Liver (tissue), 9 donors: ENCODE data around the gene RRM2. TPM values are rescaled to one million over a fixed set of nuclear protein-coding genes. Genes with fewer than 3 reads are reported as not detected.

Experiments
- DNase-seq: peaks from one replicate; pipeline ENCODE4 v3.0.0-alpha.2; 2017; ENCODE audit warnings: low spot score
- H3K27ac ChIP-seq, 2 donors: one replicate each; pipeline ENCODE4 v1.7.0; 2013; ENCODE audit warnings: inconsistent platforms in 2 of 2, low read length in 2 of 2, control low read depth in 1 of 2, low read depth in 1 of 2, mild to moderate bottlenecking in 1 of 2
- H3K27me3 ChIP-seq, 4 donors: one replicate each; pipeline versions ENCODE4 v1.6.1 to v1.7.0; 2013; ENCODE audit warnings: low read length in 3 of 4, inconsistent platforms in 1 of 4, mild to moderate bottlenecking in 1 of 4, moderate library complexity in 1 of 4; ENCODE audit not compliant: control insufficient read depth in 4 of 4, insufficient read depth in 4 of 4
- H3K36me3 ChIP-seq, 4 donors: one replicate each; pipeline versions ENCODE4 v1.6.1 to v1.7.0; 2013; ENCODE audit warnings: low read length in 3 of 4, mild to moderate bottlenecking in 3 of 4, low read depth in 1 of 4, moderate library complexity in 1 of 4; ENCODE audit not compliant: control insufficient read depth in 4 of 4, insufficient read depth in 3 of 4
- H3K4me1 ChIP-seq, 4 donors: one replicate each; pipeline versions ENCODE4 v1.6.1 to v1.7.0; 2013; ENCODE audit warnings: low read length in 3 of 4, mild to moderate bottlenecking in 3 of 4, moderate library complexity in 1 of 4; ENCODE audit not compliant: control insufficient read depth in 4 of 4, insufficient read depth in 4 of 4
- H3K4me3 ChIP-seq, 3 donors: one replicate each; pipeline versions ENCODE4 v1.6.1 to v1.7.0; 2013; ENCODE audit warnings: low read length in 3 of 3, control low read depth in 1 of 3, low read depth in 1 of 3, mild to moderate bottlenecking in 1 of 3
- H3K9ac ChIP-seq, 2 donors: one replicate each; pipeline ENCODE4 v1.7.0; 2013; ENCODE audit warnings: low read length in 2 of 2, mild to moderate bottlenecking in 2 of 2, moderate library complexity in 2 of 2, control low read depth in 1 of 2, low read depth in 1 of 2
- H3K9me3 ChIP-seq, 4 donors: one replicate each; pipeline versions ENCODE4 v1.6.1 to v1.7.0; 2013; ENCODE audit warnings: low read length in 3 of 4; ENCODE audit not compliant: control insufficient read depth in 4 of 4
- ATF3 ChIP-seq: IDR thresholded peaks from 2 replicates; pipeline ENCODE4 v1.6.1; 2016; ENCODE audit warnings: antibody characterized with exemption
- CTCF ChIP-seq: fragments of 150-350 bp; IDR thresholded peaks from 2 replicates; pipeline ENCODE4 v1.5.1; 2017; ENCODE audit warnings: improper control_type of control experiment, low read depth, low read length; ENCODE audit not compliant: missing input control
- EGR1 ChIP-seq, 2 donors: IDR thresholded peaks; 2 replicates each; pipeline ENCODE4 v1.6.1; 2016 to 2018; ENCODE audit warnings: antibody characterized with exemption in 2 of 2, low read depth in 2 of 2
- FOXA1 ChIP-seq: IDR thresholded peaks from 2 replicates; pipeline ENCODE4 v1.6.1; 2016; ENCODE audit warnings: antibody characterized with exemption
- FOXA2 ChIP-seq: IDR thresholded peaks from 2 replicates; pipeline ENCODE4 v1.6.1; 2016; ENCODE audit warnings: antibody characterized with exemption
- GABPA ChIP-seq, 2 donors: IDR thresholded peaks in 1 of 2; conservative IDR thresholded peaks in 1 of 2; 2 replicates each; pipeline ENCODE4 v1.6.1; 2016; ENCODE audit warnings: antibody characterized with exemption in 2 of 2, mild to moderate bottlenecking in 1 of 2, moderate library complexity in 1 of 2
- HNF4A ChIP-seq, 2 donors: conservative IDR thresholded peaks; 2 replicates each; pipeline ENCODE4 v1.6.1; 2016; ENCODE audit warnings: antibody characterized with exemption in 2 of 2, mild to moderate bottlenecking in 2 of 2
- HNF4G ChIP-seq: IDR thresholded peaks from 2 replicates; pipeline ENCODE4 v1.6.1; 2016; ENCODE audit warnings: antibody characterized with exemption
- JUND ChIP-seq, 2 donors: IDR thresholded peaks; 2 replicates each; pipeline ENCODE4 v1.6.1; 2016; ENCODE audit warnings: antibody characterized with exemption in 2 of 2
- MAX ChIP-seq: IDR thresholded peaks from 2 replicates; pipeline ENCODE4 v1.6.1; 2016; ENCODE audit warnings: antibody characterized with exemption
- NR2F2 ChIP-seq: IDR thresholded peaks from 2 replicates; pipeline ENCODE4 v1.6.1; 2016; ENCODE audit warnings: antibody characterized with exemption
- RAD21 ChIP-seq, 2 donors: IDR thresholded peaks; 2 replicates each; pipeline ENCODE4 v1.6.1; 2016; ENCODE audit warnings: antibody characterized with exemption in 2 of 2, mild to moderate bottlenecking in 2 of 2
- REST ChIP-seq: IDR thresholded peaks from 2 replicates; pipeline ENCODE4 v1.6.1; 2016; ENCODE audit warnings: antibody characterized with exemption, mild to moderate bottlenecking
- RXRA ChIP-seq, 2 donors: IDR thresholded peaks; 2 replicates each; pipeline ENCODE4 v1.6.1; 2017 to 2018; ENCODE audit warnings: antibody characterized with exemption in 2 of 2, mild to moderate bottlenecking in 1 of 2
- SP1 ChIP-seq: IDR thresholded peaks from 2 replicates; pipeline ENCODE4 v1.6.1; 2018; ENCODE audit warnings: antibody characterized with exemption, mild to moderate bottlenecking
- TAF1 ChIP-seq: conservative IDR thresholded peaks from 2 replicates; pipeline ENCODE4 v1.6.1; 2016; ENCODE audit warnings: antibody characterized with exemption, mild to moderate bottlenecking
- YY1 ChIP-seq: IDR thresholded peaks from 2 replicates; pipeline ENCODE4 v1.6.1; 2016; ENCODE audit warnings: antibody characterized with exemption, mild to moderate bottlenecking
- ZBTB33 ChIP-seq: IDR thresholded peaks from 2 replicates; pipeline ENCODE4 v1.6.1; 2016; ENCODE audit warnings: antibody characterized with exemption
- WGBS: extraction: QIAGEN DNeasy Blood & Tissue Kit; methylation state at CpG from one replicate; pipeline ENCODE4 v1.1.7; 2013; 5-methylcytosine and 5-hydroxymethylcytosine counted together
- polyA plus RNA-seq, 2 donors: library from polyadenylated mRNA; stranded (reverse) in 1 of 2; unstranded in 1 of 2; fragments of 200-250 nt in 1 of 2; fragments of >200 nt in 1 of 2; fragmentation: Nextera tagmentation in 1 of 2; extraction: Ambion mirVana in 1 of 2; gene quantifications; one replicate each; pipeline versions ENCODE4 v1.2.1 to v1.2.3, GENCODE V29; 2013 to 2015
- total RNA-seq, 2 donors: library from RNA; depleted of rRNA; stranded (reverse); fragments of >200 nt; gene quantifications; one replicate each; pipeline ENCODE4 v1.2.3, GENCODE V29; 2014
- donor health status: healthy.
- donor health status: healthy.
- donor health status: healthy.
- donor health status: healthy.
- donor health status: healthy.

RRM2 gene
- total and polyA plus RNA-seq, 4 donors, result 3.9 to 124 (median 18.5) TPM

GRCh38 chr2:10172033-10172871, 49.7 kb downstream of the RRM2 start:
- Histone ChIP-seq H3K27me3 (no peaks in the 10 kb centered on the region), H3K27ac (no peak overlapping the region), H3K9me3 (no peaks in the 10 kb centered on the region), H3K4me1 (no peaks in the 10 kb centered on the region), H3K9ac (no peak overlapping the region), H3K4me3 (no peak overlapping the region), H3K36me3 (no peaks in the 10 kb centered on the region)
- no peak for TF ChIP-seq HNF4A (conservative IDR thresholded peaks at IDR 0.05)
- TF ChIP-seq TAF1, result no peak
- no peak for TF ChIP-seq FOXA2
- no peak for TF ChIP-seq EGR1 (IDR thresholded peaks at IDR 0.05; ENCODE audit: low read depth in 2 of 2)
- no peak for TF ChIP-seq SP1
- TF ChIP-seq CTCF, result no peak
- no peak for TF ChIP-seq MAX
- no peak for TF ChIP-seq REST
- no peak for TF ChIP-seq GABPA (IDR thresholded peaks at IDR 0.05 in 1 of 2, conservative IDR thresholded peaks at IDR 0.05 in 1 of 2)
- TF ChIP-seq JUND (IDR thresholded peaks at IDR 0.05), result no peak
- no peak for TF ChIP-seq NR2F2
- no peak for TF ChIP-seq RXRA (IDR thresholded peaks at IDR 0.05)
- no peak for TF ChIP-seq ZBTB33
- no peak for TF ChIP-seq FOXA1
- no peak for TF ChIP-seq YY1
- no peak for TF ChIP-seq HNF4G
- no peak for TF ChIP-seq RAD21 (IDR thresholded peaks at IDR 0.05)
- TF ChIP-seq ATF3, result no peak
- DNase-seq, result no peak
- WGBS, result 92% methylated on average over 23 of the region's 23 CpGs
